H9 (cell line): Measurements from ENCODE around the gene ARHGAP26. TPM values are rescaled to one million over a fixed set of nuclear protein-coding genes. Genes with fewer than 3 reads are reported as not detected.
A peak's percentile ranks its signal among the peaks of the same experiment; 100 is the strongest.

Source experiments
- DNase-seq: peaks from one replicate; pipeline ENCODE4 v3.0.0-alpha.2; 2017
- H2AFZ ChIP-seq: one replicate; pipeline ENCODE4 v1.6.1; 2013; ENCODE audit warnings: mild to moderate bottlenecking, low read length, control low read depth, moderate library complexity
- H2AK5ac ChIP-seq: 2 replicates; pipeline ENCODE4 v1.6.1; 2013; ENCODE audit warnings: low read length, control low read depth, mixed read lengths; ENCODE audit not compliant: insufficient read length
- H2BK120ac ChIP-seq: one replicate; pipeline ENCODE4 v1.6.1; 2013; ENCODE audit warnings: low read depth, mild to moderate bottlenecking, low read length, control low read depth, inconsistent platforms; ENCODE audit not compliant: poor library complexity, severe bottlenecking
- H2BK12ac ChIP-seq: 2 replicates; pipeline ENCODE4 v1.6.1; 2013; ENCODE audit warnings: low read length, control low read depth, mixed read lengths, low read depth; ENCODE audit not compliant: insufficient read length
- H2BK15ac ChIP-seq: 2 replicates; pipeline ENCODE4 v1.6.1; 2013; ENCODE audit warnings: low read depth, low read length, control low read depth
- H2BK20ac ChIP-seq: one replicate; pipeline ENCODE4 v1.6.1; 2013; ENCODE audit warnings: low read depth, mild to moderate bottlenecking, low read length, control low read depth, inconsistent platforms; ENCODE audit not compliant: poor library complexity, severe bottlenecking
- H2BK5ac ChIP-seq: 2 replicates; pipeline ENCODE4 v1.6.1; 2013; ENCODE audit warnings: low read length, control low read depth, mixed read lengths; ENCODE audit not compliant: insufficient read length
- H3K14ac ChIP-seq: 2 replicates; pipeline ENCODE4 v1.6.1; 2013; ENCODE audit warnings: low read length, control low read depth; ENCODE audit not compliant: insufficient read depth
- H3K18ac ChIP-seq: 2 replicates; pipeline ENCODE4 v1.6.1; 2013; ENCODE audit warnings: low read depth, mild to moderate bottlenecking, mixed read lengths, low read length, control low read depth; ENCODE audit not compliant: insufficient read length
- H3K23ac ChIP-seq: 2 replicates; pipeline ENCODE4 v1.6.1; 2013; ENCODE audit warnings: low read length, control low read depth, mixed read lengths, low read depth; ENCODE audit not compliant: insufficient read length
- H3K23me2 ChIP-seq: 2 replicates; pipeline ENCODE4 v1.6.1; 2013; ENCODE audit warnings: low read depth, mild to moderate bottlenecking, mixed read lengths, low read length, control low read depth; ENCODE audit not compliant: insufficient read length, poor library complexity, severe bottlenecking
- H3K27ac ChIP-seq: 2 replicates; pipeline ENCODE4 v1.5.1; 2013; ENCODE audit warnings: low read length, control low read depth, mixed read lengths, low read depth; ENCODE audit not compliant: insufficient read length
- H3K27me3 ChIP-seq: 2 replicates; pipeline ENCODE4 v1.6.1; 2013; ENCODE audit warnings: low read length, control low read depth, inconsistent platforms; ENCODE audit not compliant: insufficient read depth
- H3K4ac ChIP-seq: 2 replicates; pipeline ENCODE4 v1.6.1; 2013; ENCODE audit warnings: low read depth, mild to moderate bottlenecking, control low read depth, inconsistent platforms, low read length, moderate library complexity
- H3K4me1 ChIP-seq: 2 replicates; pipeline ENCODE4 v1.6.1; 2013; ENCODE audit warnings: low read length, control low read depth, inconsistent platforms; ENCODE audit not compliant: insufficient read depth
- H3K4me2 ChIP-seq: 2 replicates; pipeline ENCODE4 v1.6.1; 2013; ENCODE audit warnings: low read length, control low read depth, mixed read lengths; ENCODE audit not compliant: insufficient read length, insufficient read depth
- H3K56ac ChIP-seq: 2 replicates; pipeline ENCODE4 v1.6.1; 2013; ENCODE audit warnings: low read depth, mild to moderate bottlenecking, mixed read lengths, low read length, control low read depth; ENCODE audit not compliant: insufficient read length
- H3K79me1 ChIP-seq: 2 replicates; pipeline ENCODE4 v1.6.1; 2013; ENCODE audit warnings: low read depth, mild to moderate bottlenecking, moderate library complexity, low read length, control low read depth, inconsistent platforms; ENCODE audit not compliant: insufficient read depth, poor library complexity, severe bottlenecking
- H3K79me2 ChIP-seq: 2 replicates; pipeline ENCODE4 v1.6.1; 2013; ENCODE audit warnings: low read length, control low read depth, inconsistent platforms; ENCODE audit not compliant: insufficient read depth
- H3K9ac ChIP-seq: 2 replicates; pipeline ENCODE4 v1.6.1; 2013; ENCODE audit warnings: low read length, control low read depth, mixed read lengths; ENCODE audit not compliant: insufficient read length; ENCODE audit errors: extremely low read depth
- H3K9me3 ChIP-seq: one replicate; pipeline ENCODE4 v1.6.1; 2013; ENCODE audit warnings: low read depth, low read length, inconsistent platforms; ENCODE audit not compliant: control insufficient read depth
- H3T11ph ChIP-seq: one replicate; pipeline ENCODE4 v1.6.1; 2013; ENCODE audit warnings: mild to moderate bottlenecking, low read length, control low read depth, inconsistent platforms
- H4K20me1 ChIP-seq: one replicate; pipeline ENCODE4 v1.6.1; 2013; ENCODE audit not compliant: control insufficient read depth, insufficient read length, insufficient read depth
- H4K5ac ChIP-seq: 2 replicates; pipeline ENCODE4 v1.6.1; 2013; ENCODE audit warnings: low read depth, mild to moderate bottlenecking, mixed read lengths, low read length, control low read depth; ENCODE audit not compliant: insufficient read length
- H4K8ac ChIP-seq: replicated peaks from 2 replicates; pipeline ENCODE4 v1.6.1; 2013; ENCODE audit warnings: low read length, control low read depth, mixed read lengths, low read depth; ENCODE audit not compliant: insufficient read length
- H4K91ac ChIP-seq: 2 replicates; pipeline ENCODE4 v1.6.1; 2013; ENCODE audit warnings: low read depth, mild to moderate bottlenecking, moderate library complexity, mixed read lengths, low read length, control low read depth; ENCODE audit not compliant: insufficient read length
- H3K27ac Mint-ChIP-seq, 3 experiments: 2 replicates in 2 of 3; 3 replicates in 1 of 3; pipeline ENCODE4 v1.8.0; 2020 to 2021; ENCODE audit warnings: mixed read lengths in 3 of 3, mild to moderate bottlenecking in 1 of 3, moderate library complexity in 1 of 3
- H3K27me3 Mint-ChIP-seq: 2 replicates; pipeline ENCODE4 v1.8.0; 2021; ENCODE audit warnings: low read depth, mild to moderate bottlenecking, moderate library complexity, mixed read lengths
- H3K36me3 Mint-ChIP-seq, 3 experiments: 2 replicates in 2 of 3; 3 replicates in 1 of 3; pipeline ENCODE4 v1.8.0; 2020 to 2021; ENCODE audit warnings: low read depth in 3 of 3, mixed read lengths in 3 of 3; ENCODE audit not compliant: insufficient read depth in 1 of 3
- H3K4me1 Mint-ChIP-seq, 2 experiments: 2 replicates each; pipeline ENCODE4 v1.8.0; 2020; ENCODE audit warnings: mixed read lengths in 2 of 2
- H3K4me3 Mint-ChIP-seq, 2 experiments: 2 replicates in 1 of 2; 3 replicates in 1 of 2; pipeline ENCODE4 v1.8.0; 2020 to 2021; ENCODE audit warnings: mild to moderate bottlenecking in 2 of 2, mixed read lengths in 2 of 2, moderate library complexity in 1 of 2
- H3K9me3 Mint-ChIP-seq, 2 experiments: 2 replicates in 1 of 2; 3 replicates in 1 of 2; pipeline ENCODE4 v1.8.0; 2020; ENCODE audit warnings: mild to moderate bottlenecking in 2 of 2, mixed read lengths in 2 of 2, moderate library complexity in 1 of 2
- CTCF ChIP-seq: fragments of 200-600 bp; sonication (generic); conservative IDR thresholded peaks from 3 replicates; pipeline ENCODE4 v1.8.0; 2021; ENCODE audit warnings: antibody characterized with exemption, mild to moderate bottlenecking
- WGBS: extraction: QIAGEN DNeasy Blood & Tissue Kit; methylation state at CpG from one replicate; pipeline ENCODE4 v1.1.7; 2013; ENCODE audit warnings: missing lambda C conversion rate, low lambda C conversion rate, mixed read lengths; ENCODE audit not compliant: insufficient read length; ENCODE audit errors: extremely low coverage; 5-methylcytosine and 5-hydroxymethylcytosine counted together
- total RNA-seq: library from RNA; stranded (reverse); gene quantifications from 2 replicates; pipeline ENCODE4 v1.2.1, GENCODE V29; 2021

Gene ARHGAP26
- total RNA-seq, 1 experiment from 2014 or later, result 13.8 TPM

- Histone ChIP-seq H3K27me3 (no peaks in the 10 kb centered on the region), H2BK20ac (no peak overlapping the region), H3K79me1 (no peaks in the 10 kb centered on the region), H3K23ac (no peak overlapping the region), H3K4ac (no peak overlapping the region), H2BK120ac (no peak overlapping the region), H3K27ac (no peak overlapping the region), H2BK15ac (no peak overlapping the region), H3T11ph (no peak overlapping the region), H3K9ac (no peak overlapping the region), H3K23me2 (no peaks in the 10 kb centered on the region), H3K9me3 (no peaks in the 10 kb centered on the region), H4K91ac (no peak overlapping the region), H4K8ac (no peak overlapping the region), H3K14ac (no peak overlapping the region; the same call in 1 of the 2 replicates), H2AK5ac (no peak overlapping the region), H2BK5ac (no peak overlapping the region), H3K4me1 (no peaks in the 10 kb centered on the region), H3K79me2 (no peaks in the 10 kb centered on the region), H2BK12ac (no peak overlapping the region), H3K56ac (no peak overlapping the region), H4K5ac (no peak overlapping the region), H2AFZ (no peak overlapping the region), H4K20me1 (no peaks in the 10 kb centered on the region), H3K4me2 (no peak overlapping the region), H3K18ac (no peak overlapping the region)
- DNase-seq, result no peak
- Mint-ChIP-seq H3K27me3 (no peaks in the 10 kb centered on the region), H3K4me3 (no peak overlapping the region), H3K4me1 (peaks cover 3 to 6% of the 10 kb centered on the region in 2 experiments), H3K9me3 (no peaks in the 10 kb centered on the region), H3K36me3 (peaks cover 0 to 3% (median 1%) of the 10 kb centered on the region in 3 experiments; a peak in 4 of 7 replicates), H3K27ac (peak overlapping the region in 2 of 3 experiments; percentile 40 to 72; a peak in 2 of 7 replicates)
- no CpG with 5 or more reads among the region's 6 CpGs for WGBS
- TF ChIP-seq CTCF, result no peak
Measured at GRCh38 chr5:143102411-143102810, 332.2 kb downstream of the ARHGAP26 start.
